ENCODE results near the gene SKI.

GRCh38 chr1:2350911-2351655, 123.0 kb downstream of the SKI start:
- TF ChIP-seq CTCF (conservative IDR thresholded peaks at IDR 0.05; ENCODE audit: low read depth in 2 of 2) (no peak), EZH2phosphoT487 (IDR thresholded peaks at IDR 0.05; ENCODE audit: unreplicated experiment) (no peak)

All from GM23338 (cell line).